ENCODE results near the gene WASHC3. TPM values are rescaled to one million over a fixed set of nuclear protein-coding genes. Genes with fewer than 3 reads are reported as not detected.
A peak's percentile ranks its signal among the peaks of the same experiment; 100 is the strongest.
"Not testable (repeated sequence)": the region's sequence is repeated elsewhere in the genome, so short reads cannot be mapped to it uniquely, and the experiment has no call there.

Gene WASHC3, protein sequence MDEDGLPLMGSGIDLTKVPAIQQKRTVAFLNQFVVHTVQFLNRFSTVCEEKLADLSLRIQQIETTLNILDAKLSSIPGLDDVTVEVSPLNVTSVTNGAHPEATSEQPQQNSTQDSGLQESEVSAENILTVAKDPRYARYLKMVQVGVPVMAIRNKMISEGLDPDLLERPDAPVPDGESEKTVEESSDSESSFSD
- 55.2 and 58.4 TPM in 2 replicates for total RNA-seq (2014; rRNA removed; shearing (Covaris generic))
- polyA plus RNA-seq (2015; cell fraction: cytosol; rRNA removed), result 53.5 and 57.6 TPM in 2 replicates
- polyA plus RNA-seq (2015; cell fraction: nucleus; rRNA removed), result 20.3 and 22.1 TPM in 2 replicates

DNA sequence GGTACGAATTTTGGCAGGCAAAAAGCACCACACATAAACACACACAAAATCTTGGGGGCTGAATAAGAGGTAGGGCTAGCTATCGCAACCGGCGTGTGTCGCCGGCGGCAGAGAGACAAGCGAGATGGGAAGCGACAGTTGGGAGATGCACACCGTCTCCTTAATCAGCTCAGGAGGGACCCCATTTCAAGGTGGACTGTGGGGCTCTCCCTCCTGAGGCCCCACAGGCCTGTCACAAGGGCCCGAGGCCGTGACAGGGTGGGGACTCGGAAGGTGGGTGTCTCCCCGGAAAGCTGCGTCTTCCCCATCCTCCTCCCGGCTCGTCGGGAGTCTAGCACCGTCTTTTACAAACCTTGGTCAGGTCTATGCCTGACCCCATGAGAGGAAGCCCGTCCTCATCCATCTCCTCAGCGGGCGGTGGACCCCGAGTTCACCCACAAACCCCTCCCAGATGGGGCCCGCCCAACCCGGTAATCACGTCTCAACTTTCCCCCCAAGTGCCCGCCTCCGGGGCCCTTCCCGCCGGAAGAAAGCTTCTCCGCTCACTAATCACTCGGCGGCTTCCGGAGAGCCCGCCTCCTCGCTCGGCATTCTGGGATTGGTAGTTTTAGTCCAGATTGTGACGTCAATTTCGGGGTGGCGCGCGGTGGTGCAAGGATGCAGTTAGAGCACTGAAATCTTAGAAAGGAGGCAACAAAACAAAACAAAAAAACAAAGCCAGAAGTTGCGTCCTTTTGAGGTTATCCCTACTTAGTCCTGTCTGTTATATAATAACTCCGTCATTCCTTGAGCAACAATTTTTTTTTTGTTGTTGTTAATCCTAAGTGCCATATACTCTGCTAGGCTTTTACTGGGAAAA is at the start of gene WASHC3:
TSS of gene WASHC3 (minus strand) at position 432 of the 859 bp plus-strand sequence. CDS start at position 403, 29 bp downstream.
- DNase-seq (ENCODE audit: low read depth), result peak; percentile 89

DNA sequence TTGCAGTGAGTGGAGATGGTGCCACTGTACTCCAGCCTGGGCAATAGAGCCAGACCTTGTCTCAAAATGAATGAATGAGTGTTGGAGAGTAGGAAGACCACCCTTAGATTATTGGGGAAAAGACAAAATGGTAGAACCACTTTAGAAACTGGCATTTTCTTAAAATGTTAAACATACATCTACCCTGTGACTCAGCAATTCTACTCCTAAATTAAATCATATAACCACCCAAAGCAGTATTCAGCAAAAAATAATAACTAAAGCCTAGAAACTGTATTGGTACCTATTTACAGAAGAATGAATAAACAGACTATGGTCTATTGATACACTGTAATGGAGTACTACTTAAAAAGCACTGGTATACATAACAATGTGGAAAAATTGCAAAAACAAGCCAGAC is 49.0 kb upstream of the WASHC3 start:
- DNase-seq (ENCODE audit: low read depth), result no peak

DNA sequence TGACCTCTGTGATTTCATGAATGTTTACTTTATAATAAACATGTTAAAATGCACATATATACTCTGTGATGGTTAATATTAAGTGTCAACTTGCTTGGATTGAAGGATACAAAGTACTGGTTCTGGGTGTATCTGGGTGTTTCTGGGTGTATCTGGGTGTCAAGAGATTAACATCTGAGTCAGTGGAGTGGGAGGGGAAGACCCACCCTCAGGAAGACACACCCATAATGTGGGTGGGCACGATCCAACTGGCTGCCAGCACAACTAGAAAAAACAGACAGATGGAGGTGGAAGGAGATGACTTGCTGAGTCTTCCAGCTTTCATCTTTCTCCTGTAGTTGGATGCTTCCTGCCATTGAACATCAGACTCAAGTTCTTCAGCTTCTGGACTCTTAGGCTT is 46.2 kb upstream of the WASHC3 start:
- peak; percentile 15 for DNase-seq (ENCODE audit: low read depth)

DNA sequence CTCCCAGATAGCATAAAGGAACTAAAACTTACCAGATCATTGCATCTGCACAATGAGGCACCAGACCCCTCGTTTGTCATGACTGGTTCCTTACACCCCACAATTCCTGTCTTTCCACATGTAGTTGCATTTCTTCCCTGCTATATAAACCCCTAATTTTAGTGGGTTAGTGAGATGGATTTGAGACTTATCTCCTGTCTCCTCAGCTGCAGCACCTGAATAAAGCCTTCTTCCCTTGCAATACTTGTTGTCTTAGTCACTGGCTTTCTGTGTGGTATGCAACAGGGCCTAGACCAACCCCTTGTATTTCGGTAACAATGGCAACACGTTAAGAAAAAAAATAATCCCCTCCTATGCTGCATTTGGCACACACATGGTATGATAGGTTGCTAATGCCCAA is 45.1 kb upstream of the WASHC3 start:
- DNase-seq (ENCODE audit: low read depth), result no peak

DNA sequence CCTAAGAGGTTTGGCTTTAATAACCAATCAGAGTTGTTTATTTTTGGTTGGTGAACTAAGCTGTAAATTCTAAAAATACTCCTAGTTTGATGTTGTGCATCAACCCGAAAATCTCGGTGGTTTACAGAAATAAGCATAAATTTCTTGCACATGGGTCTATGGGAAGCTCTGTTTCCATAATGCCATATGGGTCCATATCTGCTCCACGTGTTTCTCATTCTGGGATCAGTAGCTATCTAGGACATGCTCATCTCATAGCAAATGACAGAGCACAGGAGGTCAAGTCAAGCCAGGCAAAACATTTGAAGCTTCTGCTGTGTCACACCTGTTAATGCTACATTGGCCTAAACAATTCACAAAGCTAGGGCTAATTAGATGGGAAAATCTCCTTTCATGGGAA is 35.1 kb upstream of the WASHC3 start:
- no peak for DNase-seq (ENCODE audit: low read depth)

DNA sequence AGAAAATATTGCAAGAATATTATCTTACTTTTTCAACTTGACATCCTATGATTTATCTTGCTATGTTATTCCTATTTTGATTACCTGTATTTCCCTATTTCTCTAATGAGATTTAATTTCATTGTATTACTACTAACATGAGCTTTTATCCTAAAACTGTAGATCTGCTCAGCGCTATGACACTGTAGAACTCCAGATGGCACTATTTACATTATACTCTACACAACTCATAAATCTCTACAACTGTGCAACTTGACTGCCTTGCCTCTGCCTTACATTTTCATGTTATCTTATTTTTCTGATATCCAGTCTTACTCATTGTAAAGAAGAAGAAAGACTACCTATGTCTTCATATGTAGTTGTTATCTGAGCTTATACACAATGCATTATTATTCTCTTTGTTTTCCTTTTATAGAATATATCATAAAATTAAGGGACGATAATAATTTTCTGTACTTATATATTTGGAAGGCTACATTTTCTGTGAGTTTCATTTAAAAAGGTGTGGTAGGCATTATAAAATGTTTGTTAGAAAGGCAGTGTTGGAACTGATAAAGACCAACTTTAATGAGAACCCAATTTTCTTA is 34.0 kb upstream of the WASHC3 start:
- peak; percentile 24 for DNase-seq (ENCODE audit: low read depth)

DNA sequence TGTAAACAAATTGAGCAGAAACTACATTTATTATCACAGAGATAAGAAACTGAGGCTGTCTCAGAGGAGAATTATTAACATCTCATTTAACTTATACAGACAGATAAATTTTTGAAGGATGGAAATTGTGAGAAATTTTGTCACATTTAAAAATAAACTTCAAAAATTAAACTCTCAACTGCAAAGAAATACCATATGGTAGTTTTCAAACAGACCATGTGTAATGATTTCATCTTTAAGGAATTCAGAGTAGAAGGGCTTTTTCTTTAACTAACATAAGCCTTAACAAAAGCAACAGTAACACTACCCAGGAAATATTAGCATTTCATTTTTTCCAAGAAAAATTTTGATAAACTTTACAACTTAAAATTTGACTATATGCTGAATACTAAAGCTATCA is 31.5 kb upstream of the WASHC3 start:
- no peak for DNase-seq (ENCODE audit: low read depth)

DNA sequence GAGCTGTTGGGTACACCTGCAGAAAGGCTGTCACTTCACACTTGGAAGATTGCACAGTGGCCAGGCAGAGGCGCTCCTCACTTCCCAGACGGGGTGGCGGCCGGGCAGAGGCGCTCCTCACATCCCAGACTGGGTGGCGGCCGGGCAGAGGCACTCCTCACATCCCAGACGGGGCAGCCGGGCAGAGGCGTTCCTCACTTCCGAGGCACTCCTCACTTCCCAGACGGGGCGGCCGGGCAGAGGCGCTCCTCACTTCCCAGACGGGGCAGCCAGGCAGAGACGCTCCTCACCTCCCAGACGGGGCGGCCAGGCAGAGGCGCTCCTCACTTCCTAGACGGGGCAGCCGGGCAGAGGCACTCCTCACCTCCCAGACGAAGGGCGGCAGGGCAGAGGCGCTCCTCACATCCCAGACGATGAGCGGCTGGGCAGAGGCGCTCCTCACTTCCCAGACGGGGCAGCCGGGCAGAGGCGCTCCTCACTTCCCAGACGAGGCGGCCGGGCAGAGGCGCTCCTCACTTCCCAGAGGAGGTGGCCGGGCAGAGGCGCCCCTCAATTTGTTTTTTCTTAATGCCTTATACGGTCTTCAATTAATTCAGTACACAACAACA is 27.5 kb upstream of the WASHC3 start:
- not testable (repeated sequence) for DNase-seq (ENCODE audit: low read depth)

DNA sequence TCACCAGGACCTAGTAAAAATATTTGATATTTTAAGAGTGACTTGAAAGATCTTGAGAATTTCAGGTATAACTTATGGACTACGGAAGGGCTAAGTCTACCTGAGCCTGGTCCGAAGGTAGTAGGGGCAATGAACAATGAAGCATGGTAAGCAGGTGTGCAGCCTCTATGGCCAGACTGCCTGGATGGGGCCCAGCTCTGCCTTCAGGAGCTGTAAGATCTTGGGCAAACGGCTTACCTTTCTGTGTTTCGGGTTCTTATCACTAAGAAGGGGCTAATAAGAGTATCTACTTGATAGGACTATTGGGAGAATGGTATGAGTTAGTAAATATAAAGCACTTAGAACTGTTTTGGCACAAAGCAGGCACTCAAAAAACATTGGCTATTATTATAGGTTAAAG is 19.1 kb upstream of the WASHC3 start:
- DNase-seq (ENCODE audit: low read depth), result no peak

DNA sequence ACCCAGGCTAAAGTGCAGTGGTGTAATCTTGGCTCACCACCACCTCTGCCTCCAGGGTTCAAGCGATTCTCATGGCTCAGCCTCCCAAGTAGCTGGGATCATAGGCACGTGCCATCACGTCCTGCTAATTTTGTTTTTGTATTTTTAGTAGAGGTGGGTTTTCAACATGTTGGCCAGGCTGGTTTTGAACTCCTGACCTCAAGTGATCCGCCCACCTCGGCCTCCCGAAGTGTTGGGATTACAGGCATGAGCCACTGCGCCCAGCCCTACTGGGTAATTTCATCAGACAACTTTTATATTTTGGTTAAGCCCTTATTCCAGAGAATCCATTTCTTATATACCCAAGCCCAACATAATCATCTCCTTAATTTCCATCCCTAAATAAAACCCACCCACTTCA is 10.3 kb upstream of the WASHC3 start:
- not testable (repeated sequence) for DNase-seq (ENCODE audit: low read depth)

DNA sequence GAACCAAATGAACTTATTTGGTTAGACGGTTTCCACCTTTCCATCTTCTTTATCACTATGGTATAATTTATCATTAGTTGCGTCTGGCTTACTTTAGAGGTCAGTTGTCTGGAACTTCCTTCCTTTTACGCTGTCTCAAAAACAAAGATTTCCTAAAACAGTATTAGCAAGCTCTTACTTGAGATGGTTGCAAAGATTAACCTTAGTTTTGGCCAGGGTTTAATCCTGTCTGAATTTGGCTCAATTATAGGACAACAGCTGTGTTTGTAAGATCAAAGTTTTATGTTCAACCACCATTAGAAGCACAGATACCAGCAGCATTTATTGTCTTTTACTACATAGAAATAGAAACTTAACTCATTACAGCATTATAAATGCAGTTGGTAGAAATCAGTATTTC is 7.9 kb upstream of the WASHC3 start:
- no peak for DNase-seq (ENCODE audit: low read depth)

DNA sequence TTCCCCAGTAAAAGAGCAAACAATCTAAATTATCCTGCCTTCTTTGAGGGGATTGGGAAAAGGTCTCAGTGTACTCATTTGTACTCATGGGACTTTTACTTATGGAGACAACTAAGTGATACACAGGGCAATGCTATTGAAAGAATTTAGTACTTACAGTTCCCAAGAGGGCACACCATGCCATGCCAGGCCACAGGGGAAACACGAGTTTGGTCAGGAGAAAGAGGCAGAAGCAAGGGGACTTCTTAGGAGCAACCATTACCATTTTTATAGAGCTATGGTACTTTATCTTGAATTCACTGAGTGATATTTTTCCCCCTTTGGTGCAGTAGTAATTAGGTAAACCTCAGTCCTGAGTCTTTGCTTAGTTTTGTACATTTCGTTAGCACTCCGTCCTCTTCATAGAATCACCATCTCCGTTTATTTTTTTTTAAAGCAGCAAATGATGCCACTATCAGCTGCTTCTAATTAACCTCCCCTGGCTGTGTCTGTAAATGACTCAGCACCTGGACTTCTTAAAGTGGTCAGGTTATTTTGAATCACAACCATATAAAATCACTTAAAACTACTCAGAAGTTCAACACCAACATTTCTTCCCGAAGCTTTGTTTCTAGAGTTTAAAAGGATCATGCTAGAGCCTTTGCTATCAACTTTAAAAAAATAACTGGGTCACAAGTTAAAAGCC is 5.9 kb upstream of the WASHC3 start:
- peak; percentile 3 for DNase-seq (ENCODE audit: low read depth)

DNA sequence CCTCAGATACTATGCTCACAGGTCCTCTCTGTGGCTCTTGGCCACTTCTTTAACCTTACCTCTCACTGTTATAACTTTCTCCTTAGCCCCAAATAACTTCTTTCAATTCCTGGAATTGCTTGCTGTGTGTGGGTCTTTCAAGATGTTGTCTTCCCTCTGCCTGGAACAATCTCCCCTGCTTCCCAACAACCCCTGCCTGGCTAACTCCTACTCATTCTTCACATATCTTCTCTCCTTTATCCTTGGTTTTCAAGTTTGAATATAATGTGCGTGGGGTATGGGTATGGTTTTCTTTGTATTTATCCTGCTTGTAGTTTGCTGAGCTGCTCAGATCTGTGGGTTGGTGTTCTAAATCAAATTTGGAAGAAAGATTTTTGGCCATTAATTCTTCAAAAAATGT is 2.7 kb upstream of the WASHC3 start:
- no peak for DNase-seq (ENCODE audit: low read depth)

DNA sequence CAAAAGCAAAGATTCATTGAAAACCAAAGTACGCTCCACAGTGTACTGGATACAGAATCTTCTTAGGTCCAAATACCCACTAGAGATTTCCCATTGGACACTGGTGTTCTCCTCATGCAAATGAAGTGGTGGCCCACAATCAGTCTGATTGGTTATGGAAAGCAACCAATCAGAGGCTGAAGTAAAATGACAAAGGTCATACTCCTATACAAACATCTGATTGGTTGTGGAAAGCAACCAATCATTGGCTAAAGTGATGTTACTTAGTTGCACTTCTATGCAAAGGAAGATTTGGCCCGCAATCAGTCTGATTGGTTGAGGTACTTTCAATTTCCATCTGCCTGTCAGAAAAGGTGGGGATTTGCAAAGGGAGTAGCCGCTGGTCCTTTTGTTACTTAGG is 1.3 kb upstream of the WASHC3 start:
- peak; percentile 37 for DNase-seq (ENCODE audit: low read depth)

DNA sequence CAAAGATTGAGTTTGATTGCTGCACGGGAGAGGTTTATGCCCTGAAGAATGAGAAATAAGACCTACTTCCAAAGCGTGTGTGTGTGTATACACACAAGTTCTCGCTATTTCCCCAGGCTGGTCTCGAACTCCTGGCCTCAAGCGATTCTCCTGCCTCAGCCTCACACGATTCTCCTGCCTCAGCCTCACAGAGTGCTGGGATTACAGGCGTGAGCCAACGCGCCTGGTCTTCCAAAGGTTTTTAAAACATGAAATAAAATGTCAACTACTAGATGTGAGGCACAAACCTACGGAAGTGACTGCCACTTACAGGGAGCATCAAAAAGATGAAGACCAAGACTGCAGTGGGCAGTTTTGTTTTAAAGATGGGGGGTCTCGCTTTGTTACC is 622 bp upstream of the WASHC3 start:
- DNase-seq (ENCODE audit: low read depth), result no peak

DNA sequence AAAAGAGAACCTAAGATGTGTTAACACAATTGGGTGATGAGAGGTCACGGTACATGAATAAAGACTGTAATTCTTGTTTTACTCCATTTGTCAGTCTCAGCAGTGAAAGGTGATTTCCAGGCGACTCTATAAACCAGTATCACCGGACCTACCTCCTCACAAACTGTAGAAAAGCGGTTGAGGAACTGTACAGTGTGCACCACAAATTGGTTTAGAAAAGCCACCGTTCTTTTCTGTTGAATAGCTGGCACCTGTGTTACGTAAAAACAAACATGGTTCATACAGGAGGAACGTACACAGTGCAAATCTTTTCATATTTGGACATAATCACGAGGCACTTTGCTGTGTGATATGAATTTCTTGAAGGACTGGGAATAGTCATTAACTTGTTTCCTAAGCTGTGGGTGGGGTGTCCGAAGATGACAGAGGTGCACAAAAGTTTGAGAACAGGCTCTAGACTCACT is 663 bp downstream of the WASHC3 start:
- no peak for DNase-seq (ENCODE audit: low read depth)

DNA sequence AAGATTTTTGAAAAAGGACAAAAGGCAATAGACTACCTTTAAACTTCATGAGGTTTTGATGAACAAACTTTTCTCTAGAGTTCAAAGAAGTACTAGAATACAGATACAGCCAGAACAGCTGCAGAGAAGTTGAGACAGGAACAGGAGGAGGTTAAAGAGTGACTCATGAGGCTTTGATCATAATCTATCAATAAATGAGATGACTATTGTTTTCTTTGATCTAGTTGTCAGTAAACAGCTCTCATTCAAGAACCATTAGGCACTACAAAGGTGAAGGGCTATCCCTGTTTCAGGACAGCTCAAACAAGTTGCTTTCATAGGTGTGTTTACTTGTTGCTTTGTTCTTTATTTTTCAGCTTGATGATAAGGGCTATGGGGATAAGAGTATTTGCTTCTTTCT is 2.4 kb downstream of the WASHC3 start:
- no peak for DNase-seq (ENCODE audit: low read depth)

DNA sequence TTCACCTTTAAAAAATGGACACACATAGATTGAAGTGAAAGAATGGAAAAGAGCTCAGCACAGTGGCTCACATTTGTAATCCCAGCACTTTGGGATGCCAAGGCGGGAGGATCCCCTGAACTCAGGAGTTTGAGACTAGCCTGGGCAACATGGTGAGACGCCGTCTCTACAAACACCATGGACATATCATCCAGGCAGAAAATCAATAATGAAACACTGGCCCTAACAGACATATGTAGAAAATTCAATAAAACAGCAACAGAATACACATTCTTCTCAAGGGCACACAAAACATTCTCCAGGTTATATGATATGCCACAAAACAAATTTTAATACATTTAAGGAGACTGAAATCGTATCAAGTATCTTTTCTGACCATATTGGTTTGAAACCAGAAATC is 7.4 kb downstream of the WASHC3 start:
- DNase-seq (ENCODE audit: low read depth), result no peak

DNA sequence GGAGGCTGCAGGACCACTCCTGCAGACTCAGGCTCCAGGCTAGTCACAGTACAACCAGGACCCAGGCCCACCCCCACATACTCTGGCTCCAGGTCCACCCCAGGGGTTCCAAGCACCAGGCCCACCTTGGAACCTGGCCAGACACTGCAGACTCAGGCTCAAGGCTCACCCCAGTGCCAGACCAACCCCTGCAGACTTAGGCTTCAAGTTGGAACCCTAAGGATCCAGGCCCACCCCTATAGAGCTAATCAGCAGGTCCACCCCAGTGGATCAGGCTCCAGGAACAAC is 8.8 kb downstream of the WASHC3 start:
- no peak for DNase-seq (ENCODE audit: low read depth)

DNA sequence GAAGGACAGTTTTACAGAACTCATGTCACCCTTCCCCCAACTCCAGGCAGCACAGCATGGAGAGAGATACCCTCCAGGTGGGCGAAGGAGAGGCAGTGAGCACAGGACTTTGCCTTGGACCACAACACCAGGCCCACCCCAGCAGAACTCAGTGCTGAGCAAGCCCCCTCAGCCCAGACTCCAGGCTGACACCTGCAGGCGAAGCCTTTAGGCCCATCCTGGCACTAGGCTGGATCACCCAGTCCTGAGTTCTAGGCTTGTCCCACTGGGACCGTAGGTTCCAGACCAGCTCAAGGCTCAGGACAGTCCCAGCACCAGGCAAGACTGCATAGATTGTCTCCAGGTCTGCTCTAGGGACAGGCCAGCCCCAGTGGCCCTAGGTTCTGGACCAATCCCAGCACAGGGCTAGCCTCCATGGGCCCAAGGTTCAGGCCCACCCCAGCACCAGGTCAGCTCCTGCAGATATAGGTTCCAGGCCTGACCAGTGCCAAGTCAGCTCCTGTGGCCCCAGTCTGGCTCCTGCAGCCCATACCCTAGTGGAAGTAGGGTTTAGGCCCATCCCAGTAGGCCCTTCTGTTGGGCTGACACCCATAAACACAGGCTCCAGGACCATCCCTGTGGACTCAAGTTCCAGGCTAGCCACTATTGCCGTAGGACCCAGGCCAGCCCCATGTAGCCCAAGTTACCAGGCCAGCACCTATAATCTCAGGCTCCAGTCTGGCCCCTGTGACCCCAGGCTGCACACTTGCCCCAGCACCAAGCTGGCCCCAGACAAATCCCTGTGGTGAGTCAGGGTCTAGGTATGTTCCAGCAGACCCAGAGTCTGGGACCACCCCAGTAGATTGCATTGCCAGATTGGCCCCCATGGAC is 9.4 kb downstream of the WASHC3 start:
- no peak for DNase-seq (ENCODE audit: low read depth)
